Peyer's patch (tissue), 4 donors: Measurements from ENCODE around the gene RARA.
"Not testable (repeated sequence)": the region's sequence is repeated elsewhere in the genome, so short reads cannot be mapped to it uniquely, and the experiment has no call there.

Experiments used
- POLR2A ChIP-seq, 2 donors: fragments of 450-650 bp; IDR thresholded peaks; one replicate each; pipeline ENCODE4 v1.5.1; 2017; ENCODE audit warnings: antibody characterized with exemption in 2 of 2, mild to moderate bottlenecking in 2 of 2, moderate library complexity in 2 of 2
- TF ChIP-seq, protein P1 (sequence below), 6 experiments: fragments of 450-650 bp in 4 of 6; fragments of 200-600 bp in 2 of 6; sonication (generic) in 1 of 6; IDR thresholded peaks; one replicate each; pipeline ENCODE4 v1.5.1; 2017 to 2019; ENCODE audit warnings: antibody characterized with exemption in 6 of 6, mild to moderate bottlenecking in 3 of 6, moderate library complexity in 1 of 6

DNA sequence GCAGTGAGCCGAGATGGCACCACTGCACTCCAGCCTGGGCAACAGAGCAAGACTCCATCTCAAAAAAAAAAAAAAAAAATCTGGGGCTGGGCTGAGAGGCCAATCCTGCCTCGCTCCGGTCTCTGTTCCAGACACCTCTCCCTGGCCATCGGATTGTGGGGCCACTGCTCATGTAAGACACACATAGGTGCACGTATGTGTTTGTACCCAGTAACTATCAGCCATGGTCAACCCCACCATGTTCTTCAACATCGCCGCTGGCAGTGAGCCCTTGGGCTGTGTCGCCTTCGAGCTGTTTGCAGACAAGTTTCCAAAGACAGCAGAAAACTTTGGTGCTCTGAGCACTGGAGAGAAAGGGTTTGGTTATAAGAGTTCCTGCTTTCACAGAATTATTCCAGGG is 58.7 kb downstream of the RARA start:
- TF ChIP-seq, protein P1, sequence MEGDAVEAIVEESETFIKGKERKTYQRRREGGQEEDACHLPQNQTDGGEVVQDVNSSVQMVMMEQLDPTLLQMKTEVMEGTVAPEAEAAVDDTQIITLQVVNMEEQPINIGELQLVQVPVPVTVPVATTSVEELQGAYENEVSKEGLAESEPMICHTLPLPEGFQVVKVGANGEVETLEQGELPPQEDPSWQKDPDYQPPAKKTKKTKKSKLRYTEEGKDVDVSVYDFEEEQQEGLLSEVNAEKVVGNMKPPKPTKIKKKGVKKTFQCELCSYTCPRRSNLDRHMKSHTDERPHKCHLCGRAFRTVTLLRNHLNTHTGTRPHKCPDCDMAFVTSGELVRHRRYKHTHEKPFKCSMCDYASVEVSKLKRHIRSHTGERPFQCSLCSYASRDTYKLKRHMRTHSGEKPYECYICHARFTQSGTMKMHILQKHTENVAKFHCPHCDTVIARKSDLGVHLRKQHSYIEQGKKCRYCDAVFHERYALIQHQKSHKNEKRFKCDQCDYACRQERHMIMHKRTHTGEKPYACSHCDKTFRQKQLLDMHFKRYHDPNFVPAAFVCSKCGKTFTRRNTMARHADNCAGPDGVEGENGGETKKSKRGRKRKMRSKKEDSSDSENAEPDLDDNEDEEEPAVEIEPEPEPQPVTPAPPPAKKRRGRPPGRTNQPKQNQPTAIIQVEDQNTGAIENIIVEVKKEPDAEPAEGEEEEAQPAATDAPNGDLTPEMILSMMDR (IDR thresholded peaks at IDR 0.05): not testable (repeated sequence)
- not testable (repeated sequence) for TF ChIP-seq POLR2A (IDR thresholded peaks at IDR 0.05)
